Tibial artery (tissue), 4 donors: ENCODE data around the gene RPL10.

ENCODE experiments used
- DNase-seq, 2 donors: peaks; one replicate each; pipeline ENCODE4 v3.0.0-alpha.2; 2019
- H3K27ac ChIP-seq, 2 donors: fragments of 200-600 bp; sonication (generic) in 1 of 2; 1 replicate in 1 of 2; 2 replicates in 1 of 2; pipeline ENCODE4 v1.5.1; 2018 to 2019; ENCODE audit warnings: mild to moderate bottlenecking in 1 of 2
- H3K27me3 ChIP-seq, 2 donors: fragments of 200-600 bp; sonication (generic) in 1 of 2; one replicate each; pipeline versions ENCODE4 v1.5.1 to v1.6.0; 2016 to 2019
- H3K36me3 ChIP-seq, 3 donors: fragments of 200-600 bp; sonication (generic) in 2 of 3; one replicate each; pipeline ENCODE4 v1.5.1; 2016 to 2019; ENCODE audit warnings: mild to moderate bottlenecking in 2 of 3
- H3K4me1 ChIP-seq, 4 donors: fragments of 200-600 bp; sonication (generic) in 2 of 4; 1 replicate in 3 of 4; 2 replicates in 1 of 4; pipeline ENCODE4 v1.5.1; 2016 to 2019
- H3K4me3 ChIP-seq, 2 donors: fragments of 200-600 bp; sonication (generic) in 1 of 2; 1 replicate in 1 of 2; 2 replicates in 1 of 2; pipeline ENCODE4 v1.5.1; 2018 to 2019; ENCODE audit warnings: mild to moderate bottlenecking in 2 of 2
- H3K9me3 ChIP-seq, 3 donors: fragments of 200-600 bp; sonication (generic) in 1 of 3; one replicate each; pipeline ENCODE4 v1.5.1; 2016 to 2019
- intact Hi-C: fragments of 100-400 bp; cut with DNase I; formaldehyde crosslinking; loops from one replicate; pipeline ENCODE4 v1.15.0; 2023; ENCODE audit warnings: low total_unique reads
- TF ChIP-seq, protein P1 (sequence below), 2 experiments: fragments of 200-600 bp in 1 of 2; fragments of 450-650 bp in 1 of 2; IDR thresholded peaks; one replicate each; pipeline ENCODE4 v1.5.1; 2017 to 2019; ENCODE audit warnings: antibody characterized with exemption in 2 of 2, mild to moderate bottlenecking in 1 of 2, moderate library complexity in 1 of 2

Gene RPL10

DNA sequence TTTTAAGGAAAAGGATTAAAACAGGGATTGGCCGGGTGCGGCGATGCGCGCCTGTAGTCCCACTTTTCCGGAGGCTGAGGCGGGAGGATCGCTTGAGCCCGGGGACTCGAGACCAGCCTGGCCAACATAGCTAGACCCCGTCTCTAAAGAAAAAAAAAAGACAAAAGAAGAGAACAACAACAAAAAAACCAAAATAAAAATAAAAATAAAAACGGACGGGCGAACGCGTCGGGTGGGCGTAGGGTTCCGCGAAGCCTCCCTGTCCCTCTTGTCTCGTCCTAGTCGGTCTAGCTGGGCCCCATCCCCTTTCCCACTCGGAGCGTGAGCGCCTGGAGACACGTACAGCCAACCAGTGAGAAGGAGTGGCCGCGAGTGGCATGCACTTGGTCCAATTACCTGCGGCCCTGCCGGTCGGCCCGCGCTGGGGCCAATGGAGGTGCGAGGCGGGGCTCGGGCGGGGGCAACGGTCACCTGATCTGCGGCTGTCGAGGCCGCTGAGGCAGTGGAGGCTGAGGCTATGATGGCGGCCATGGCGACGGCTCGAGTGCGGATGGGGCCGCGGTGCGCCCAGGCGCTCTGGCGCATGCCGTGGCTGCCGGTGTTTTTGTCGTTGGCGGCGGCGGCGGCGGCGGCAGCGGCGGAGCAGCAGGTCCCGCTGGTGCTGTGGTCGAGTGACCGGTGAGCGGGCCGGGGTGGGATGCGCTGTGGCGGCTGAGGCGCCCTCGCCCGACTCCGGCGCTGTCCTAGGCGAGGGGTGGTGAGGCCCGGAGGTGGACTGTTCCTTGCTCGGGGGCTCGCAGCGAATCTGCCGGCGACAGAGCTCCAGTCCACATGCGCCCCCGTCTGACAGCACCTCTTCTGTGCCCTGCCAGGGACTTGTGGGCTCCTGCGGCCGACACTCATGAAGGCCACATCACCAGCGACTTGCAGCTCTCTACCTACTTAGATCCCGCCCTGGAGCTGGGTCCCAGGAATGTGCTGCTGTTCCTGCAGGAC, 30.3 kb downstream of the RPL10 start, which contains the start of gene ATP6AP1:
ATP6AP1 (plus strand) TSS at position 502 of the 996 bp plus-strand sequence; CDS start at position 518, 16 bp downstream.
- no peaks in the 10 kb centered on the region for H3K27me3 ChIP-seq
- H3K36me3 ChIP-seq: peaks cover 0 to 18% (median 16%) of the 10 kb centered on the region in 3 donors
- TF ChIP-seq, protein P1, sequence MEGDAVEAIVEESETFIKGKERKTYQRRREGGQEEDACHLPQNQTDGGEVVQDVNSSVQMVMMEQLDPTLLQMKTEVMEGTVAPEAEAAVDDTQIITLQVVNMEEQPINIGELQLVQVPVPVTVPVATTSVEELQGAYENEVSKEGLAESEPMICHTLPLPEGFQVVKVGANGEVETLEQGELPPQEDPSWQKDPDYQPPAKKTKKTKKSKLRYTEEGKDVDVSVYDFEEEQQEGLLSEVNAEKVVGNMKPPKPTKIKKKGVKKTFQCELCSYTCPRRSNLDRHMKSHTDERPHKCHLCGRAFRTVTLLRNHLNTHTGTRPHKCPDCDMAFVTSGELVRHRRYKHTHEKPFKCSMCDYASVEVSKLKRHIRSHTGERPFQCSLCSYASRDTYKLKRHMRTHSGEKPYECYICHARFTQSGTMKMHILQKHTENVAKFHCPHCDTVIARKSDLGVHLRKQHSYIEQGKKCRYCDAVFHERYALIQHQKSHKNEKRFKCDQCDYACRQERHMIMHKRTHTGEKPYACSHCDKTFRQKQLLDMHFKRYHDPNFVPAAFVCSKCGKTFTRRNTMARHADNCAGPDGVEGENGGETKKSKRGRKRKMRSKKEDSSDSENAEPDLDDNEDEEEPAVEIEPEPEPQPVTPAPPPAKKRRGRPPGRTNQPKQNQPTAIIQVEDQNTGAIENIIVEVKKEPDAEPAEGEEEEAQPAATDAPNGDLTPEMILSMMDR (IDR thresholded peaks at IDR 0.05): no peak
- H3K27ac ChIP-seq: peak within 1 kb of the TSS; percentile 88 to 92
- H3K4me1 ChIP-seq: peaks cover 0 to 24% (median 2%) of the 10 kb centered on the region in 4 donors
- H3K4me3 ChIP-seq: peak within 1 kb of the TSS; percentile 86 to 87
- intact Hi-C loops: no loop called here
- no peaks in the 10 kb centered on the region for H3K9me3 ChIP-seq
- DNase-seq: peak; percentile 92 to 97

DNA sequence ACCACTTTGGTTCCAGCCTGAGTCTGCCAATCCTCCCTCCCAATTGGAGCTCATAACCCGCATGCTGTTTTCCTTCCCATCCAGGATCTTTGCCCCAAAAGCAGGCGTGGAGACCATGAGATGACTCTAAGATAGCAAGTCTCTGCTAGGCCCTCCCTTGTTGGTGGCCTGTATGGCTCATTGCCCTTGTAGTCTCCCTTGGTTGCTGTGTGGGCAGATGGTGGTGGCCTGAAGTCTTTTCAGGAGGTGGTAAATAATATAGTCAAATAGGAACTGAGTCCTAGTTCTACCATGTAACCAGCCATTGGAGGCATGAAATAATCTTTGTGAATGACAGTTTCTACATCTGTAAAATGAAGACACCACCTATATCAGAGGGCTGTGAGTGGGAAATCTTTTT, 31.5 kb downstream of the RPL10 start:
- no peaks in the 10 kb centered on the region for H3K27me3 ChIP-seq
- intact Hi-C loops: no loop called here
- TF ChIP-seq, protein P1 (IDR thresholded peaks at IDR 0.05): no peak
- H3K4me3 ChIP-seq: peak overlapping the region; percentile 86 to 87
- peaks cover 0 to 30% (median 20%) of the 10 kb centered on the region in 3 donors for H3K36me3 ChIP-seq
- no peaks in the 10 kb centered on the region for H3K9me3 ChIP-seq
- H3K4me1 ChIP-seq: peaks cover 0 to 24% (median 2%) of the 10 kb centered on the region in 4 donors
- peak overlapping the region in 1 of 2 donors; percentile 92 for H3K27ac ChIP-seq
- DNase-seq: no peak

DNA sequence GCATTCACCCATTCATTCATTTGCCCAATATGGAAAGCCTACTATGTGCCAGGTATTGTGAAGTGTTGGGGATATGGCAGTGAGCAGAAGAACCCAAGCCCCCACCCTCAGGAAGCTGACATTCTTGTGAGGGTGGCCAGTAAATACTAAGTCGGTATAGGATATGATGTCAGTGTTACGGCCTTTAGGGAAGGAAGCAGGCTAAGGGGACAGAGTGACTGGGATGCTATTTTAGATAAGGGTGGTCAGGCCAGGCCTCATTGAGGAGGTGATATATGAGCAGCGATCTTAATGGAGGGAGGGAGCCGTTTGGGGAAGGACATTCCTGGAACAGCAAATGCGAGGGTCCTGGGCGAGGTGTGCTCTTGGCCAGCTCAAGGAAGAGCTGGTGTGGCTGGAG, 32.3 kb downstream of the RPL10 start:
- Histone ChIP-seq H3K4me1 (peaks cover 0 to 24% (median 2%) of the 10 kb centered on the region in 4 donors), H3K4me3 (no peak overlapping the region), H3K9me3 (no peaks in the 10 kb centered on the region), H3K27ac (no peak overlapping the region), H3K27me3 (no peaks in the 10 kb centered on the region), H3K36me3 (peaks cover 0 to 36% (median 20%) of the 10 kb centered on the region in 3 donors)
- TF ChIP-seq, protein P1 (IDR thresholded peaks at IDR 0.05): no peak
- intact Hi-C loops: no loop called here
- DNase-seq: no peak

DNA sequence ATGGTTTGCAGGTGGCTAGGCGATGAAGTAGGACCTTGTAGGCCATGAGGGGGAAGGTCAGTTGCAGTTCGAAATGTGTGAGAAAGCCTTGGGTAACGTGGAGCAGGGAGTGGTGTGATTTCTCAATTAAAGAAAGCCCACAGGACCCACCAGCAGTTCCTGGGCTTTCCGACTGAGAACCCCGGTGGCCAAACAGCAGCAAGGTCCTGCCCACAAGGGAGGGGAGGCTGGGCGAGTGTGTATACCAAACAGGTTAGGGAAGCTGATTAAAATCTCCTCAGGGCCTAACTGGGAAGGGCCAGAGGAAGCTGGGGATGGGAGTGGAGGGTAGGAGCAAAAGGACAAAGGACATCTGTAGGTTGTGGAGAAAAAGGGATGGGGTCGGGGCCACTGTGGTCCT, 32.7 kb downstream of the RPL10 start:
- Histone ChIP-seq H3K27me3 (no peaks in the 10 kb centered on the region), H3K4me3 (no peak overlapping the region), H3K4me1 (peaks cover 0 to 24% (median 2%) of the 10 kb centered on the region in 4 donors), H3K9me3 (no peaks in the 10 kb centered on the region), H3K36me3 (peaks cover 0 to 40% (median 20%) of the 10 kb centered on the region in 3 donors), H3K27ac (no peak overlapping the region)
- TF ChIP-seq, protein P1 (IDR thresholded peaks at IDR 0.05): no peak
- intact Hi-C loops: no loop called here
- no peak for DNase-seq

DNA sequence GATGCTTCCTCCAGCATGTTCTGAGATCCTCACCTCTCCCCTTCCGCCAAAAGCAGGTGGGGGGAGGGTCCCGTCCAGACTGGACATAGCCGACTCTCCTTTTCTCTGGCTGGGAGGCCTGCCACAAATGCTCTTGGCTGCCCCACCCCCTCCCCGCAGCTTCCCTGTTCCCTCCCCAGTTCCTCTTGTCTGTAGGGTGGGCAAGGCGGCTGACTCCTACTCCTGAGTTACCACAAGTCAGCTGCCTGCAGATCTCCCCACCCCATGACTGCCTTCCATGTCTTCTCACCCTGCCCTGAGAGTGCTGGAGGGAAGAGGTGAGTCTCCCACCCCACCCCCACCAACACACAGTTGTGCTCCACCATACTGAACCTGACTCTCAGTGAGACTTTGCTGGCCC, 33.2 kb downstream of the RPL10 start:
- Histone ChIP-seq H3K9me3 (no peaks in the 10 kb centered on the region), H3K36me3 (peaks cover 0 to 41% (median 20%) of the 10 kb centered on the region in 3 donors), H3K27me3 (no peaks in the 10 kb centered on the region), H3K27ac (no peak overlapping the region), H3K4me1 (peaks cover 0 to 28% (median 2%) of the 10 kb centered on the region in 4 donors), H3K4me3 (no peak overlapping the region)
- TF ChIP-seq, protein P1 (IDR thresholded peaks at IDR 0.05): no peak
- peak; percentile 48 to 76 for DNase-seq
- intact Hi-C loops: no loop called here
